Measurements from ENCODE around the gene SPTLC1.
"Not testable (repeated sequence)": the region's sequence is repeated elsewhere in the genome, so short reads cannot be mapped to it uniquely, and the experiment has no call there.

Gene SPTLC1, protein sequence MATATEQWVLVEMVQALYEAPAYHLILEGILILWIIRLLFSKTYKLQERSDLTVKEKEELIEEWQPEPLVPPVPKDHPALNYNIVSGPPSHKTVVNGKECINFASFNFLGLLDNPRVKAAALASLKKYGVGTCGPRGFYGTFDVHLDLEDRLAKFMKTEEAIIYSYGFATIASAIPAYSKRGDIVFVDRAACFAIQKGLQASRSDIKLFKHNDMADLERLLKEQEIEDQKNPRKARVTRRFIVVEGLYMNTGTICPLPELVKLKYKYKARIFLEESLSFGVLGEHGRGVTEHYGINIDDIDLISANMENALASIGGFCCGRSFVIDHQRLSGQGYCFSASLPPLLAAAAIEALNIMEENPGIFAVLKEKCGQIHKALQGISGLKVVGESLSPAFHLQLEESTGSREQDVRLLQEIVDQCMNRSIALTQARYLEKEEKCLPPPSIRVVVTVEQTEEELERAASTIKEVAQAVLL

DNA sequence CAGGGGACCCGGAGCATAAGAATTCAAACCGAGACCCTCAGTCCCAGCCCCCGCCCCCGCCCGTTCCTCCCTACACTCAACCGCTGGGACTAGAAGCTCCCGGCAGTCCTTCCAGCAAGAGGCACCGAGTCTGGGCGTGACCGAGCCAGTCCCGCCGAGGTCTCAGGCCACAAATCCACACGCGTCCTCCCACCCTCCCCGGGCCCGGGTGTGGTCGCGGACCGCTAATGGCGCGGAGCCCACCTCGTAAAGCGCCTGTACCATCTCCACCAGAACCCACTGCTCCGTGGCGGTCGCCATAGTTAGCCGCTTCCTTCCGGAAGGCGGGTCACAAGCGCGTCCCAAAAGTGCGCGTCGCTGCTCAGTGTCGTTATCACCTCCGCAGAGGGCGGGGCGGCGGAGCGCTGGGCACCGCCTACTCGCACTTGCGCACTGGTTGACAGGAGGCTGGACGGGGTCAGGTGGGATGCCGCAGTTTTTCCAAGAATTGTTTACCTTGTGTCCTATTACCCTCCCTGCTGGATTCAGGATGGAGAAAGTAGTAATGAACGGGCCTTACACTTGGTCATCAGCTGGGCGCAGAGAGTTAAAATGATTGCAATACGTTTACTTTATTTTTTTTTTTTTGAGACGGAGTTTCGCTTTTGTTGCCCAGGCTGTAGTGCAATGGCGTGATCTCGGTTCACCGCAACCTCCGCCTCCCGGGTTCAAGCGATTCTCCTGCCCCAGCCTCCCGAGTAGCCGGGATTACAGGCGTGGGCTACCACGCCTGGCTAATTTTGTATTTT lies at the start of gene SPTLC1:
TSS of gene SPTLC1 (minus strand) at position 343 of the 788 bp plus-strand sequence. CDS start at position 300, 43 bp downstream.
- DNase-seq = peak; percentile 97 to 98 (median 97)

DNA sequence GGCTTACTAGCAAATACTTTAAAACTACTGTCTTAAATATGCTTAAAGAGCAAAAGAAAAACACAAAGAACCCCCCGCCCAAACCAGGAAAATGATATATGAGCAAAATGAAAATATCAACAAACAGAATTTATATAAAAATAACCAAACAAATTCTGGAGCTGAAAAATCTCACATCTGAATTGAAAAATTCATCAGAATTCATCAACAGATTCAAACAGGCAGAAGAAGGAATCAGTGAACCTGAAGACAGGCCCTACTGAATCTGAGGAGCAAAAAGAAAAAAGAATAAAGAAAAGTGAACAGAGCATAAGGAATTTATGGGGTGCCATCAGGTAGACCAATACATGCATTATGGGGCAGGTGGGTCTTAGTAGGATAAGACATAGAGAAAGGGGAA lies 49.8 kb upstream of the SPTLC1 start:
- no peak for DNase-seq

DNA sequence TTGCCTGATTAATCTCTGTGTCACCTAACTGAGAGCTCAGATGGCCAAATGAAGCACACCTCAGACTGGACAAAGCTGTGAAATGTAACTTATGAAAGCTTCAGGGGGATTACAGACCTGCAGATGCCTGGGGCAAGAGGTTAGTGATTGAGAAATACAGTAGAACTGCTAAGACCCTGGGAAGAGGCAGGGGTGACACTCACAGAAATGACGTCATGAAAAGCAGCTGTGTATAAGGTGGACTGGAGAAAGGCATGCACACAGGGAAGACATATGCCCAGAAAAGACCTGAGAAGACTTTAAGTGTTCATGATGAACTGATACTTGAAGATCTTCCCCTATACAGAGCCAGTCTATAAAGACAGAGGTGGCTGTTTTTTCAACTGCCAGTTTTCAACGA lies 49.3 kb upstream of the SPTLC1 start:
- DNase-seq = no peak

DNA sequence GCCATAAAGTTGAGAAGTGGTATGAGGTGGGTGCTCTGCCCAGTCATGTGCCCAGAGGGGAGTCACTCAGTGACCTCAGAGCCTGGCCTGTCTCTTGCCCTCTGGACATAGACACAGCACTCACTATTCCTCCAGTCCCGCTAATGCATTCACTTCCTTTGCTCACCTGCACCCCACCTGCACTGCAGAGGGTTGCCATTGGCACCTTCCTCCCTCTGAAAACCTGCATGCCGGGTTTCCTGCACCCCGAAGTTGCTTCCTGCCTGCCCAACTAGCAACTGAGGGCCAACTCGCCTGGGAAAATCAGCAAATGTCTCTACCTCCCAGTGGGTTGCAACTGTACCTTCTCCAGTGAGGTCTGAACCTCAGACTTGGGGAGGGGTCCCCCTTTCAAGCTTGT lies 48.1 kb upstream of the SPTLC1 start:
- DNase-seq = no peak

DNA sequence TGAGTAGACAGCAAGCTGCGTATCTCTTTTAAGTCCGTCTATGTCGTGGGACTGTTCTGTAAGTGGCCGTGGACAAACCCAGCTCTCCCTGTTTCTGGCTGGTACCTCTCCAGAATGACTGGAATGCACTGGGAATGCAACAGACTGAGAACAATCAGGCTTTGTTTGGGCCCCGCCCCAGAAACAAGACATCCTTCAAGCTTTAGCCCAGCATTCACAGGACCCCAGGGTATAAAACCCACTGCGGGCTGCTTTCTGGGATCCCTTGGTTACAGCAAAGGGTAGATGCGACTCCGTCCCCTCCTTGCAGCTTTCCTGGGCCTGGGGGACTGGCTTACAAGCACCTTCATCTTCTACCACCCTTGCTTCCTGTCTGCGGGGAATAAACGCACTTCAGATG lies 45.6 kb upstream of the SPTLC1 start:
- DNase-seq = no peak

DNA sequence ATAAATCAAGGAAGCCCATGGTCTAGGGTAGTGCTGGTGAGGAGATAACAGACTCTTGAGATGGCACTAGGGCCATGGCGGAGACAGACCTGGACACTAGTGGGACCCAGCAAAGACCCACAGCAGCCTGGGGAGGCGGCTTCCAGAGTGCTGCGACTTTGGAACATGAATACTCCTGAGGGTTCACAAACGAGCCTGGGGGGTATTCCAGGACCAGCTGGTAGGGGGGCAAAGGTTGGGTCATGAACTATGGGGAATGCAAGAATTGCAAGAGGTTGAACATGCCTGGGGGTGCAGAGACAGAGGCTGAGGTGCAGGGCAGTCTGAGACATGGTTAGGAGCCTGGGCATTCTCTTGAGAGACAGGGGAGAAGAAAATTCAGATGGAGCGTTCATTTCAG lies 43.8 kb upstream of the SPTLC1 start:
- no peak for DNase-seq

DNA sequence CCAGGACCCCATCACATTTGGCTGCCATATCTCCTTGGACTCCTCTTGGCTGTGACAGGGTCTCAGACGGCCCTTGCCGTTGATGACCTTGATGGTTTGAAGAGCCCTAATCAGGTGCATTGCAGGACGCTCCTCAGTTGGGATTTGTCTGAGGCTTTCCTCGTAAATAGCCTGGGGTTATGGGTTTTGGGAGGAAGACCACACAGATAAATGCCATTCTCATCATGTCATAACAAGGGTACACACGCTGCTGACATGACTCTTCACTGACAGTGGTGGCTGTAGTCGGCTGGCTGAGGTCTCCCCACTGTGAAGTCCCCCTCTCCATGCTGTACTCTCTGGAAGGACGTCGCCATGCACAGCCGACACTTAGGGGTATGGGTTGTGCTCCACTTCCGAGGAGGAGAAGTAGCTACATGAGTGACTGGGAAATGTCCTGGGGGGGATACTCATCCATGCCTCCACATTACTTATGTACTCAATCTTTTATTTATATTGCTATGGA lies 42.9 kb upstream of the SPTLC1 start:
- DNase-seq = no peak

DNA sequence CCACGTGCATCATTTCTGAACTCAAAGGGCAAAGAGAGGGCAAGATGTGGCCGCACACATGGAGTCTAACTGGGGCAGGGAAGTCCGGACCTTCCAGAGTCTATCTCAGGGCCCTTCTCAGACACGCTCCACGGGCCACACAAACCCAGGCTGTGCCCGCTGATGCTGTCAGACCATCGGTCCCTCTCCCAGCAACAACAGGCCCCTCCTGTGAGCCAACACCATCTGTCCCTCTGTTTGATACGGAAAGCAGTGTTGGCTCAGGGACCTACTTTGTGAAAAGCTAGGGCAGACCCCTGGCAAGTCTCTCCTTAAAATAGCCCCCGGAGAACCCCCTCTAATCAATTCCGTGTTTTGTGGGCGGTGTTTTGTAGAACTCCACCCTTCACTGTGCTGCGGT lies 40.5 kb upstream of the SPTLC1 start:
- DNase-seq = not testable (repeated sequence)

DNA sequence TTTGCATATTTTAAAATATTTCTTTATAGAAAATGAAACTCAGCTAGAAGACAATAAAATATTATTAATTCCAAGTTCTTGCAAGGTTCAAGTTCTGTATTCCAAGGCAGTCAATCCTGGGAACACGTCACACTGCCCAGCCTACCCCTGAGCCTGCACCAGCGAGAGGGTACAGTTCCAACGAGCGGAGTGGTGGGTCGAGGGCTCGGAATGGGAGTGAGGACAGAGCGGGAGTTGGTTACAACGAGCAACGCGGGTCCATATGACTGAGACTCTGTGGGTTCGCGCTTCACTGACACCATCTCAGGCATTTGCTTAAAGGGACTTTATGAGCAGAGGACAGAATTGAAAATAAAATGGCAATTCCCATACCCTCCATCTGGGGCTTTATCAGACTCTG lies 40.0 kb upstream of the SPTLC1 start:
- DNase-seq = no peak

DNA sequence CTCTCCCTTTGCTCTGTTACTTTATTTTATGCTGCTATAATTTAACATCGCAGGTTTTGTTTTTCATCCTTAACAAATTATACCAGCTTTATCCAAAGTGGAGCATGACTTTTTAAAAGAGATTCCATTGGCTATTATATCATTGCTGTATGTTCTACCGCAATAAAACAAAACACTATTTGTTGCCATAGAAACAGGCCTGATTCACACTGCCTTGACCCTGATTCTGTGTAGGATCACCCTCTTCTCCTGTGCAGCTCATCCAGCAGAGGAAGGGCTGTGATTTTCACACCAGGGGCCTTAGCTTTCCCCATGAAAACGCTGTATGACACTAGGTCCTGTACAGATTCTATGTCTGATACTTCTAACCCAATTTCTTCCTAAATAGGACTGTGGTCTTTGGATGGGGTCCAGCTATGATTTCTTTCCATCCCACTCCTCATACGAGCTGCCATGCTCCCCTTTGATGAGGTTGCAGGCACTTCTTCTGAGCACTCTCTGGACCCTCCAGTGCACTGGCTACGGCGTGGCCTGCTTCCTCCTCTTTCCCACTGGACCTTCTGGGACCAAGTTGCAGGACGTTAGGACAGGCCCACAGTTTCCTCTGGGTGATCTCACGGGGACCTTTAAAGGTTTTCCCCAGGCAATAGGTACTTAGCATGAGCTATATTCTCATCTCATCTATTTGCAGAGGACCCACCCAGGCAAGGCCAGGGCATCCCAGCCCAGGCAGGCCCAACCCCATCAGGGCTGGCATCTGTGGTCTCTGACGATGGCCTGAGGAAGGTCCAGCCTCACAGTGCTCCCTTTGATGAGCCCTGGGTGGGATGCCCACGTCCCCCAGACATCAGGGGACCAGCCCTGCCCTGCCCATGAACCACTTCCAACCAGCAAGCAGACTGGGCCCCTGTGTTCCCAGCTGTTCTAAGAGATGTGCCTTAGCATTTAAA lies 38.5 kb upstream of the SPTLC1 start:
- DNase-seq = not testable (repeated sequence)

DNA sequence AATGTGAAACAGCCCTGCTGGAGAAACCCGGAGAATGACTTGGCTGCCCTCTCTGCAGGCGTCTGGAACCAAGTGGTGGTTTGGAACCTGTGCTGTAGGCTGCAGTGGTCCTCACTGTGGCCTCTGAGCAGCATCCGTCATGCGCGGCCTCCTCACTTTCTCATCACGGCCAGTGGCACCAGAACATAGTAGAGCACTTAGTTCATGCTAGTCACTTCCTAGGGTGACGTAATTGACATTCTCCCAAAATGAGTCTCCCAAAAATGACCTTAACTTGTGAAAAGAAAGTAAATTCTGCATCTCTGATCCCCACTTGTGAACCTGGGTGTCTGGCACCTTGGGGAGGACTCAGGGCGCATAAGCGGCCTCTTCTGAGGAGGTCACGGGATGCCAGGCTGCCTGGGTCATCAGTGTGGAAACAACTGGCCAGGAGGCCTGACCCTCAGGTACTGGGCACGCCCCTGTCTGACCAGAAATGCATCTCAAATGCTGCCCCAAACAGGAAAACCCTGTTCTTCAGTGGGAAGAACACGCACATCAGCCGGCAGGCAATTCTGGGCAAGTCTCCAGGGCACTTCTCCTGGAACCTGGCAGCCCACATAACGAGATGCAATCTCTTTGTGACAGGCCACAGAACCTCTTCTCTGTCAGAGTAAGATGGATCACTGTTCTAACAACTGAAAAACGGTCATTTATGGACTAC lies 36.6 kb upstream of the SPTLC1 start:
- no peak for DNase-seq

DNA sequence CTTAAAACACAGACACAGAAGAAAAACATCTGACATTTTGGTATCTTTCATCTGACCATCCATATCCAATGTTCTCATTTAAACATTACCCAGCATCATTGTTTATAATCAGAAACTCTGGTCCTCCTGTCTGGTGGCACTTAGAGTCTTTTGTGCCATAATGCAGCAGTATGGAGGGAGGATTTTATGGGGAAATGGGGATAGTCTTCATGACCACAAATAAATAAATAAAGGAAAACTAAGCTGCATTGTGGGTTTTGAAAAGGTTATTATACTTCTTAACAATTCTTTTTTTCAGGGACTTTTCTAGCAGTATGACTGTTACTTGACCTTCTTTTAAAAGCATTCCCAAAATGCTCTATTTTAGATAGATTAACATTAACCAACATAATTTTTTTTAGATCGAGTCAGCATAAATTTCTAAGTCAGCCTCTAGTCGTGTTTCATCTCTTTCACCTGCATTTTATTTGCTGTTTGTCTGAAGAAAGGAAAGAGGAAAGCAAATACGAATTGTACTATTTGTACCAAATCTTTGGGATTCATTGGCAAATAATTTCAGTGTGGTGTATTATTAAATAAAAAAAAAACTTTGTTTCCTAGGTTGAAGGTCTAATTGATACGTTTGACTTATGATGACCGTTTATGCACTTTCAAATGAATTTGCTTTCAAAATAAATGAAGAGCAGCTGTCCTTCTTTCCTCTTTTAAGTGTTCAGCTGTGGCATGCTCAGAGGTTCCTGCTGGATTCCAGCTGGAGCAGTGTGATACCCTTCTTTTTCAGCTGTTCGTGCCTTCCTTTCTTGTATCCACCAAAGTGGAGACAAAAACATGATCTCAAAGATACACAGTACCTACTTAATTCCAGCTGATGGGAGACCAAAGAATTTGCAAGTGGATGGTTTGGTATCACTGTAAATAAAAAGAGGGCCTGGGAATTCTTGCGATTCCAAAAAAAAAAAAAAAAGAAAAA lies 35.6 kb upstream of the SPTLC1 start:
- DNase-seq = not testable (repeated sequence)

DNA sequence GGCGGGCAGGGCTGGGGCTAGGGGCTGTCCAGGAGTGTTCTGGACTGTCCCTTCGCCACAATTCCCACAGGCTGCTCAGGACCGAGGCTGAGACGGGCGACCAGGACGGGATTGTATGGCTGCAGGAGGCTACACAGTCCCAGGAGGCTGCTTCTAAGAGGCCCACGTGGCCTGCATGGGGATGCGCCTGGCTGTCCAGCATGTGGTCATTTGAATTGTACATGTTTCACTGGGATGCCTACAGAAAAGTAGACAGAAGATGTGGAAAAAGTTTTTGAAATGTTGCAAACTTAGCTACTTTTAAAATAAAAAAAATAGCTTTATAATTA lies 32.6 kb upstream of the SPTLC1 start:
- no peak for DNase-seq

DNA sequence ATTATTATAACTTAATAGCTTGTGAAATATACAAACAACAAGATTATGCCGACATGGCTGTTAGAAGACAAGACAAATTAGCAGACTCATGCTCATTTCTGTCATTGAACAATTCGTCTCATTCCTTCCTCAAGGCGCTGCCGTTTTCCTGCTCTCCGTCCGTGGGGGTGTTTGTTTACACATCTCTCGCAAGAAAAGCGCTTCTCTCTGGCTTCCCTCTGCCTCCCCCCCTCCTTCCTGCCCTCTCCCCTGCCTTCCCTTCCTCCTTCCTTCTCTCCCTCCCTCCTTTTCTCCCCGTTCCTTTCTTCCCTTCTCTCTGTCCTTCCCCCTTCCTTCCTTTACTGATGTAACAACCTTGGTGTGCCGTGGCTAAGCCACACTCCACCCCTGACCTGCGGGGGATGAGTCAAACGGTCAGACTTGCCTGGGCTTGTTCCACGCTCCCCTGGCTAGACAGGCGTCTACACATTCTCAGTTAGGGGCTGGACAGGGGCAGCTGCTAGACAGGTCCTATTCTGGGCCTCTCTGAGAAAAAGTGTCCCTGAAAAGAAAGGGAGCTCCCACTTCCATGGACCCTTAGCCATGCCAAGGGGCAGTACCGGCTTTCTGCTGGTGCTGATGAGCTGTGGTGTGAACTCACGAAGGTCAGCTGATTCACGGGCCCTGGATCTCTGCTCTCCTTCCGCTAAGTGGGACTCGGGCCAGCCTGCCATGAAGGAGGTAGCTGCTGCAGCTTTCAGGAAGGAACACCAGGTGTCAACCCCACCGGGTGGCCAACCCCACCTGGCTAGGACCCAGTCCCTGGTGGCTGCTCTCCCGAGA lies 32.0 kb upstream of the SPTLC1 start:
- peak; percentile 43 to 57 (median 53) for DNase-seq

DNA sequence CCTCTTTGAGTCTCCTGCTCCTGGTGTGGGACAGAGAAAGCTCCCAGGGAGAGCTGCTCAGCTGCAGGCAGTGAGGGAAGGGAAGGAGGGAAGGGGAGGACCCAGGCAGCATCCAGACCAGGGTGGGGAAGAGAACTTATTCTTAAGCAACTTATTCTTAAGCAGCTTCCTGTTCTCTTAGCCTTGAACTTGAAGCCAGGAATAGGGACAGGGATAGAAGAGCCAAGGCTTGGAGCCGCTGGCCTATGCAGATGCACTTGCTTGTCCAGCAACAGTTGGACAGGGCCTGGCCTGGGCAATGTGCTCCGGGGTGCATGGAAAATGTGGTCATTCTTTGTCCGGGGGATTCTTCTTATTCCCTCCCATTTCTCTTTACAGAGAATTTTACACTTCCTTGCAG lies 31.4 kb upstream of the SPTLC1 start:
- peak in 2 of 3 donors; percentile 22 to 24 for DNase-seq

DNA sequence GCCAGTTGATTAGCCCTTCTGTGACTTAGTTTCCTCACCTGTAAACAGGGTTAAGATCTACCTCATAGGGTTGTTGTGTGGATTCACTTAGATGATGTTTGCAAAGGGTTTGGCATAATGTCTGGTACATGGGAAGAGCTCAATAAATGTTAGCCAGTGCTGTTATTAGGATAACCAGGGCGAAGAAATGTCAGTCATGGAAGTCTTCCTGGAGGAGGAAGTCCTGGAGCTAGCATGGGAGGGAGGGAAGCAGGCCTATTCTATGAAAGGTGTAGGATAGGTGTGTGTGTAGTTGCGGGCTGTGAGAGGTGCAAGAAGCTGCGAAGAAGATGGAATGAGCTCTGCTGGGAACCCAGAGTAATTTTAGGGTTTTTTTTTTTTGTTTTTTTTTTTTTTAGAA lies 30.6 kb upstream of the SPTLC1 start:
- not testable (repeated sequence) for DNase-seq

DNA sequence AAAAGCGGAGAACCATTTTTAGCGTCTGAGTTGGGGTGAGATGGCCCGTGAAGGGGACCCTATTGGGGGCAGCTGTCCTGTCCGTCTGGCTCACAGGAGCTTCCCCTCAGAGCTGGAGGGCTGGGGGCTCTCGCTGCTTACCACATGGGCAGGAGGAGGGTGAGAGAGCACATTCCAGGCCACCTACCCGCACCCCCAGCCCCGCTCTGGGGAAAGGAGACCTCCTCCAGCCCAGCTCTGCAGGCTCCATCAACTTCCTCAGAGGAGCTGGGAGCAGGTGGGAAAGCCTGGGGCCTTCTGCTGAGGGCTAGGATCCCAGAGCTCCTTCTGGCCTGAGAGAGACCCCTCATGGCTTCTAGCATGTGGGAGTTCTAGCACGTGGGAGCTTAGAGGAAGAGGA lies 27.1 kb upstream of the SPTLC1 start:
- no peak for DNase-seq

DNA sequence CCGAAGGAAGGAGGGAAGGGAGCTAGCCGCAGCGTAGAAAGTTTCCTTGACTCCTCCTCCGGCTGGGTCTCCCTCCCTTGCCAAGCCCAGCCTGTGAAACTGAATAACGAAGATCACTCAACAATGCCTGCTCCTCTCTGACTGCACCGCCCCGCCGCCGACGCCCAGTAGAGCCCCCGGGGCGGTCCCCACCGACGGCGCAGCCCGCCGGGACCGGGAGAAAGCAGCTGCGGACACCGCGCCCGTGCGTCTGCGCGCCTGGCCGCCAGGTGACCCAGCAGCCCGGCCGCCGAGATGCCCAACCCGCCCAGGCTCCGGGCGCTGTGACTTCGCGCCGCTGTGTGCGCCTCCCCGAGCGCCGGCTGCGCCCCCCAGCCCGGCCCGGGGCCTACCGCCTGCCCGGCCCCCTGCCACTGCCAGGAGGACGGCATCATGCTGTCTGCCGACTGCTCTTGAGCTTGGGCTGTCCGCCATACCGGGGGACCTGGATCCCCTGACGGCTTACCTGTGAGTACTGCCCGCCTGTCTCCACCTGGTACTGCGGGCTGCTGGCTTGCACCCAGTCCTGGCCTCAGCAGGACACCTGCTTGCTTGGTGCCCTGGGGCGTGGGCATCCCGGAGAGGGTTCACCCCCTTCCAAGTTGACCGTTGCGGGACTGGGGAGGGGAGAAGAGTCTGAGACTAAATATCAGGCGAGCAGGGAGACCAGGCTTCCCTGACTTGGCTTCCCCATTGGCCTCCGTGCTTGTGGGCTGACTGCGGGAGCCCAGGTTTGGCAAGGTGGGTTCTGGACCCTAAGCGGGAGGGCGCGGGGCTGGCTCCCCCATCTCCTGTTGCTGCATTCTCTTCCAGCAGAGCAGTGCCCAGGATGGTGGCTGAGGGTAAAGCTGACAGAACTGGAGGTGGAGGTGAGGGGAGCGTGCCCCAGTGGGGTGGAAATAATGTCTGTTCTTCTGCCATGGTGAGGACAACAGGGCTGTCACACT lies 26.2 kb upstream of the SPTLC1 start:
- peak in 2 of 3 donors; percentile 19 to 43 for DNase-seq

DNA sequence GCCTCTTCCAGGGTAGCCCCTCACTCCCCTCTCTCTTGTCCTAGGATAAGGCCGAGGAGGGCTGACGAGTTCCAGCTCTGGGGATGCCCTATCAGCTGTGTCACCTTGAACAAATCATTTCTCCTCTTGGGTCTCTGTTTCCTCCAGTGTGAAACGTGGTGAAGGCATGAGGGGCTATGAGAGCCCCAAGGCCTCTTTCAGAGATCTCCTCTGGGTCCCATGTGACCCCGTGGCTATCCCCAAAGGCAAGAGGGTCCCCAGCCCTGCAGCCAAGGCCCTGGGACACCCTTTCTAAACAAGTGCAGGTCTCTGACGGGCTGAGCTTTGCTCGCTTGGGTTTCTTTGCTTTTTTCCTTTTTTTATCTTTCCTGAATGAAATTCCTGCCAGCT lies 25.5 kb upstream of the SPTLC1 start:
- no peak for DNase-seq

Measured in suppressor macrophage treated with lipopolysaccharide for 1 hour (primary cell).